HG03108 (cell line): ENCODE results near the gene ABHD11.

Experiments
- ATAC-seq: cut with Tn5 transposase; IDR thresholded peaks from one replicate; pipeline ENCODE4 v1.9.1; 2021; ENCODE audit warnings: moderate library complexity; ENCODE audit not compliant: unreplicated experiment

The ABHD11 gene

GRCh38 chr7:73702226-73702625 is 36.4 kb downstream of the ABHD11 start:
- ATAC-seq: no peak

DNA sequence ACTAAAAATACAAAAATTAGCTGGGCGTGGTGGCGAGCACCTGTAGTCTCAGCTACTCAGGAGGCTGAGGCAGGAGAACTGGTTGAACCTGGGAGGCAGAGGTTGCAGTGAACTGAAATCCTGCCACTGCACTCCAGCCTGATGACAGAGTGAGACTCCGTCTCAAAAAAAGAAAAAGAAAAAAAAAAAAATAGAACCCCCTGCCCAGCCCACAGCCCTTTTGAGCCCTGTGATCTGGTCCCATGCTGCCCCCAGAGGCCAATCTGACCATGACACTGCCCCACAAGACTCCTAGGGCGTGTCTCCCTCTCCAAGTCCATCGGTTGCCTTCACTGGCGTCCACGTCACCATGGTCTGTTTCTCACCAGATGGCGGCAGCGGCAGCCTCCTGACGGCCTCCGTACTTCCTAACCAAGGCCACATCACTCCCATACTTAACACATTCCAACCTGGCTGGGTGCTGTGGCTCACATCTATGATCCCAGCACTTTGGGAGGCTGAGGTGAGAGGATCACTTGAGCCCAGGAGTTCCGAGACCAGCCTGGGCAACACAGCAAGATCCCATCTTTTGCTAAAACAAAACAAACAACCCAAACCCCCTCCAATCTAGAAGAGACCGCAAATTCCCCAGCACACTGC is 37.1 kb downstream of the ABHD11 start:
- no peak for ATAC-seq

DNA sequence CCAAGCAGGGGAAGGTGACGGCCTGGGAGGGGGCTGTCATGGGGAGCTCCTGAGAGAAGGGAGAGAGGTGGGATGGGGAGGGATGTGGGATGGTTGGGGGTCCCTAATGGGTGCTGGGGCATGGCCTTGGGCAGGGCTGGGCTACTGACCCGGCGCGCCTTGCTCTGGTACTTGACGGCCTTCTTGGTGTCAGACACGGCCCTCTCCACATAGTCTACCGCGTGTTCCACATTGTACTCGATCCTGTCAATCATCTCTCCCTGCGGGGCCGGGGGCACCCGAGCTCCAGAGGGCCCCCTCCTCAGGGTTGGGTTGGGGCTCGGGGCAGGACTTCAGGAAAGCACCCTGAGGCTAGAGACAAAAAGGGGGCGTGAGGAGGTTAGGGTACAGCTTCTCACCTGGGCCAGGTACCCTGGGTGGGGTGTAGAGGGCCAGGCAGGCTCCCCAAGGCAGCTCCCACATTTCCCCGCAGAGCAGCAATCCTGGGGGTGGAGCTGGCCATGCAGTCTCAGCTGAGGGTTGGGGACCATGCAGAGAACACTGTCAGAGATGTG is 37.9 kb downstream of the ABHD11 start:
- ATAC-seq: no peak

- no peak for ATAC-seq
These were observed 38.6 kb downstream of the ABHD11 start for GRCh38 chr7:73700069-73700423.

- ATAC-seq: no peak
These were observed 39.1 kb downstream of the ABHD11 start for GRCh38 chr7:73699370-73700068.

GRCh38 chr7:73698410-73698809 is 40.2 kb downstream of the ABHD11 start:
- no peak for ATAC-seq

GRCh38 chr7:73696372-73696771 is 42.2 kb downstream of the ABHD11 start:
- ATAC-seq: no peak

DNA sequence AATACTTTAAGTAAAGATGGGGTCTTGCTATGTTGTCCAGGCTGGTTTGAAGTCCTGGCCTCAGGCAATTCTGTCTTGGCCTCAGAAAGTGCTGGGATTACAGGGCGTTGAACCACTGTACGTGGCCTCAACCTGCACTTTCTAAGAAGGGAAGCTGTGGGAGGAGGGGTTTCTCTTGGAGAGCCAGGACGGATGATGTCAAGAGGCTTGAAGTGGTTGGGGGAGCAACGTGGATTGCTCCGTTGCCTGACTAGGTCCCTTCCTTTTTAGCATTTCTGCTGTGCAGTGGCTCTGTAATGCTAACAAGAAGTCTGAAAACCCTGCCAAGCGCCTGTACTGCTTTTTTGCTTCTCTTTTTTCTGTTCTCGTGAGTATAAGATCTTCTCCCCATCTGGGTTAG is 48.0 kb downstream of the ABHD11 start:
- no peak for ATAC-seq

- ATAC-seq: no peak
These were observed 50.3 kb downstream of the ABHD11 start for GRCh38 chr7:73688288-73688687.
